Loucy (cell line): Measurements from ENCODE around the gene SLC29A2.
"Not testable (repeated sequence)": the region's sequence is repeated elsewhere in the genome, so short reads cannot be mapped to it uniquely, and the experiment has no call there.

Experiments
- H2AFZ ChIP-seq: fragments of 200-600 bp; sonication (generic); 2 replicates; pipeline ENCODE4 v1.6.0; 2016; ENCODE audit warnings: antibody characterized with exemption, mild to moderate bottlenecking, low read length, moderate library complexity
- H3F3A ChIP-seq: fragments of 200-600 bp; 2 replicates; pipeline ENCODE4 v1.6.0; 2016; ENCODE audit warnings: antibody characterized with exemption, low read depth, mild to moderate bottlenecking
- H3K27me3 ChIP-seq: fragments of 200-600 bp; sonication (generic); 2 replicates; pipeline ENCODE4 v1.6.1; 2014; ENCODE audit warnings: low read length, mild to moderate bottlenecking; ENCODE audit not compliant: insufficient read depth, poor library complexity, severe bottlenecking
- H3K36me3 ChIP-seq: fragments of 200-600 bp; sonication (generic); 2 replicates; pipeline ENCODE4 v1.6.1; 2016; ENCODE audit warnings: low read length; ENCODE audit not compliant: insufficient read depth
- H3K4me1 ChIP-seq: fragments of 200-600 bp; sonication (generic); 2 replicates; pipeline ENCODE4 v1.5.1; 2014; ENCODE audit warnings: low read length, mild to moderate bottlenecking; ENCODE audit not compliant: insufficient read depth, poor library complexity, severe bottlenecking
- H3K4me2 ChIP-seq: fragments of 200-600 bp; sonication (generic); 2 replicates; pipeline ENCODE4 v1.6.0; 2014; ENCODE audit warnings: antibody characterized with exemption, low read length, low read depth, mild to moderate bottlenecking; ENCODE audit not compliant: poor library complexity, severe bottlenecking
- H3K4me3 ChIP-seq: fragments of 200-600 bp; sonication (generic); 2 replicates; pipeline ENCODE4 v1.5.1; 2014; ENCODE audit warnings: low read length, mild to moderate bottlenecking, mixed read lengths; ENCODE audit not compliant: poor library complexity, severe bottlenecking
- H3K79me2 ChIP-seq: fragments of 200-600 bp; sonication (generic); 2 replicates; pipeline ENCODE4 v1.6.1; 2014; ENCODE audit warnings: low read length; ENCODE audit not compliant: insufficient read depth
- H3K9ac ChIP-seq: fragments of 200-600 bp; sonication (generic); 2 replicates; pipeline ENCODE4 v1.6.0; 2014; ENCODE audit warnings: mild to moderate bottlenecking, low read depth, low read length, moderate library complexity; ENCODE audit not compliant: poor library complexity, severe bottlenecking
- H3K9me2 ChIP-seq: fragments of 200-600 bp; sonication (generic); replicated peaks from 2 replicates; pipeline ENCODE4 v1.6.1; 2016; ENCODE audit warnings: low read depth, low read length, mixed read lengths
- H3K9me3 ChIP-seq: fragments of 200-600 bp; sonication (generic); 2 replicates; pipeline ENCODE4 v1.6.1; 2014; ENCODE audit warnings: mild to moderate bottlenecking, antibody characterized with exemption, low read length, low read depth; ENCODE audit not compliant: insufficient read depth
- H4K20me1 ChIP-seq: fragments of 200-600 bp; sonication (generic); 2 replicates; pipeline ENCODE4 v1.6.0; 2014; ENCODE audit warnings: antibody characterized with exemption, low read length, mild to moderate bottlenecking; ENCODE audit not compliant: insufficient read depth, poor library complexity, severe bottlenecking
- EZH2phosphoT487 ChIP-seq: fragments of 200-600 bp; IDR thresholded peaks from 2 replicates; pipeline ENCODE4 v1.6.1; 2018; ENCODE audit warnings: antibody characterized with exemption, mild to moderate bottlenecking, moderate library complexity, borderline replicate concordance
- TF ChIP-seq, protein P1 (sequence below): fragments of 200-600 bp; sonication (generic); conservative IDR thresholded peaks from 2 replicates; pipeline ENCODE4 v1.5.1; 2014; ENCODE audit warnings: mild to moderate bottlenecking, antibody characterized with exemption, low read length

The SLC29A2 gene

DNA sequence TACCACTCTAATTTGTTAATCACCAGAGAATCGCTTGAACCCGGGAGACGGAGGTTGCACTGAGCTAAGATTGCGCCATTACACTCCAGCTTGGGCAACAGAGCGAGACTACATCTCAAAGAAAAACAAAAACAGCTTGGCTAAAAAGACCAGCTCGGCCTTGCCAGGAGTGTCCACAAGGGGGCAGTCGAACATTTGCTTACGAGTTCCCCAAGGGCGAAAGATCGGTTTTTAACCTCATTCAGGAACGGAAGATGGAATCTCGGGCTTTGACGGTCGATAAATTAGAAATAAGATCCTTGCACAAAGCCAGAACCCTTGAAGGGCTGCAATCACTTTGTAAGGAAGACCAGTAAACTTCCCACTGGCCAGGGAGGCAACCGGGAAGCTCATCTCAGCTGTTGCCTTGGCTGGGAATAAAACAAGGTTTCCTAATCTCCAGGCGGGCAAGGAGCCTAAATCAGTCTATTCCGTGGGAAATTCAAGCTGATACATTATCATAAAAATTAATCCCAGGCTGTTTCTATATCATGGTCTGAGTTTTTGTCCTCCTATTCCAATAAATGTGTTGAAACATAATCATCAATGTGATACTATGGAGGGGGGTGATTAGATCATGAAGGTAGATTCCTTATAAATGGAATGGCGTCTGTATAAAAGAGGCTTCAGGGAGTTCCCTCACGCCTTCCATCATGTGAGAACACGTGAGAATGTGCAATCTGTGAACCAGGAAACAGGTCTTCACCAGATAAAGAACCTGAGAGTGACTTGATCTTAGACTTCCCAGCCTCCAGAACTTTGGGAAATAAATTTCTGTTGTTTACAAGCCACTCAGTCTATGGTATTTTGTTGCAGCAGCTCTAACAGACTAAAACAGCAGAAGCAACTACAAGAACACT lies 14.9 kb upstream of the SLC29A2 start:
- no peaks in the 10 kb centered on the region for H3K36me3 ChIP-seq
- H3K9me3 ChIP-seq, result no peaks in the 10 kb centered on the region
- no peaks in the 10 kb centered on the region for H3K79me2 ChIP-seq
- H3K4me3 ChIP-seq, result peak overlapping the region; percentile 65
- no peaks in the 10 kb centered on the region for H4K20me1 ChIP-seq
- peak overlapping the region; percentile 87 for H2AFZ ChIP-seq
- no peaks in the 10 kb centered on the region for H3K27me3 ChIP-seq
- peaks cover 5% of the 10 kb centered on the region for H3K4me1 ChIP-seq
- no peaks in the 10 kb centered on the region for H3K9me2 ChIP-seq
- H3F3A ChIP-seq, result no peaks in the 10 kb centered on the region
- TF ChIP-seq EZH2phosphoT487, result no peak
- TF ChIP-seq, protein P1, sequence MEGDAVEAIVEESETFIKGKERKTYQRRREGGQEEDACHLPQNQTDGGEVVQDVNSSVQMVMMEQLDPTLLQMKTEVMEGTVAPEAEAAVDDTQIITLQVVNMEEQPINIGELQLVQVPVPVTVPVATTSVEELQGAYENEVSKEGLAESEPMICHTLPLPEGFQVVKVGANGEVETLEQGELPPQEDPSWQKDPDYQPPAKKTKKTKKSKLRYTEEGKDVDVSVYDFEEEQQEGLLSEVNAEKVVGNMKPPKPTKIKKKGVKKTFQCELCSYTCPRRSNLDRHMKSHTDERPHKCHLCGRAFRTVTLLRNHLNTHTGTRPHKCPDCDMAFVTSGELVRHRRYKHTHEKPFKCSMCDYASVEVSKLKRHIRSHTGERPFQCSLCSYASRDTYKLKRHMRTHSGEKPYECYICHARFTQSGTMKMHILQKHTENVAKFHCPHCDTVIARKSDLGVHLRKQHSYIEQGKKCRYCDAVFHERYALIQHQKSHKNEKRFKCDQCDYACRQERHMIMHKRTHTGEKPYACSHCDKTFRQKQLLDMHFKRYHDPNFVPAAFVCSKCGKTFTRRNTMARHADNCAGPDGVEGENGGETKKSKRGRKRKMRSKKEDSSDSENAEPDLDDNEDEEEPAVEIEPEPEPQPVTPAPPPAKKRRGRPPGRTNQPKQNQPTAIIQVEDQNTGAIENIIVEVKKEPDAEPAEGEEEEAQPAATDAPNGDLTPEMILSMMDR, result peak; percentile 94
- peak overlapping the region; percentile 45 for H3K9ac ChIP-seq
- H3K4me2 ChIP-seq, result peak overlapping the region; percentile 61

- not testable (repeated sequence) for H4K20me1 ChIP-seq, H3K36me3 ChIP-seq, H3K79me2 ChIP-seq, H3K4me1 ChIP-seq, H3K9ac ChIP-seq, H3K9me3 ChIP-seq, H3K27me3 ChIP-seq, H3F3A ChIP-seq, H3K4me2 ChIP-seq, H3K4me3 ChIP-seq, H3K9me2 ChIP-seq, H2AFZ ChIP-seq
These were observed 12.8 kb upstream of the SLC29A2 start for GRCh38 chr11:66384316-66384715.

- not testable (repeated sequence) for H3K4me3 ChIP-seq, H3K4me1 ChIP-seq, H3F3A ChIP-seq, H3K36me3 ChIP-seq, H3K79me2 ChIP-seq, H3K9me3 ChIP-seq, H4K20me1 ChIP-seq, H3K9ac ChIP-seq, H3K4me2 ChIP-seq, H3K27me3 ChIP-seq, H3K9me2 ChIP-seq
- peak overlapping the region; percentile 72 for H2AFZ ChIP-seq
- TF ChIP-seq, protein P1, result 0 out of 2 replicates have a peak, but pooled peaks have one; percentile 8
These were observed 8.7 kb upstream of the SLC29A2 start for GRCh38 chr11:66380264-66380663.

- H3K79me2 ChIP-seq, H3K9ac ChIP-seq: not testable (repeated sequence)
These were observed 2.2 kb upstream of the SLC29A2 start for GRCh38 chr11:66373690-66374287.

More at GRCh38 chr11:66373690-66374287, 2.2 kb upstream of the SLC29A2 start:
- H3K36me3 ChIP-seq, H2AFZ ChIP-seq, H3F3A ChIP-seq, H3K4me3 ChIP-seq, H3K27me3 ChIP-seq, H3K9me2 ChIP-seq, H3K4me2 ChIP-seq, H3K9me3 ChIP-seq, H4K20me1 ChIP-seq: not testable (repeated sequence)
- H3K4me1 ChIP-seq, result peaks cover 10% of the 10 kb centered on the region
